ENCODE results near the gene GLIS2.

GLIS2 gene

DNA sequence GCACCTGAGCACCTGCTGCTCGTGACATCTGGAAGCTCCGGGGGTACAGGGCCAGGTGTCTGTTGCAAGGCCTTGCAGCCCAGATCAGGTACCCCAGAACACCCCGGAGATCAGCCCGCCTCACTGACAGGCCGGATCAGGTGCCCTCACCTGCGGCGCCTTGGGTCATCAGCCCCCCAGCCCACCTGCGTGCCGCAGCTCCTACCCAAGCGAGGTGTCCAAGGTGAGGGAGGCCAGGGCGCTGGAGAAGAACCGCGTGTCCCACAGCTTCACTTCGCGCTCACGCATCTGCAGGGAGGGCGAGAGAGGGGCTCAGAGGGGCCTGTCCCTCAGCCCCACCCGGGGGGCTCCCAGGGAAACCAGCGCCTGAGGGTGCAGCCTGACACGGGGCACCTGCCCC is 71.9 kb downstream of the GLIS2 start:
- Histone ChIP-seq H3K9me3 (ENCODE audit: control extremely low read depth in 1 of 5, control insufficient read depth in 4 of 5, insufficient read depth in 2 of 5, low read depth in 1 of 5, low read length in 4 of 5) (no peaks in the 10 kb centered on the region), H3K27ac (ENCODE audit: insufficient read depth in 1 of 2, low read depth in 1 of 2, low read length in 2 of 2, poor library complexity in 1 of 2, severe bottlenecking in 2 of 2) (no peak overlapping the region), H3K4me1 (ENCODE audit: control extremely low read depth in 1 of 4, control insufficient read depth in 4 of 4, insufficient read depth in 4 of 4, low read length in 3 of 4) (peaks cover 0 to 4% (median 0%) of the 10 kb centered on the region in 4 experiments), H3K27me3 (replicated peaks in 2 of 5; ENCODE audit: control insufficient read depth in 4 of 5, insufficient read depth in 5 of 5, low read length in 4 of 5) (no peaks in the 10 kb centered on the region), H3K4me3 (ENCODE audit: control insufficient read depth in 1 of 7, extremely low read depth in 1 of 7, insufficient read depth in 4 of 7, low read depth in 2 of 7, low read length in 6 of 7) (no peak overlapping the region), H3K36me3 (ENCODE audit: control insufficient read depth in 4 of 4, insufficient read depth in 4 of 4, low read length in 3 of 4) (peaks cover 16 to 84% (median 49%) of the 10 kb centered on the region in 4 experiments)
- ChIA-PET POLR2A (interaction anchor here (1.3 kb wide), 1 partner anchor 28 kb away, joined by 4 read pairs; no protein-coding TSS in a partner anchor), CTCF (interaction anchor here (12.2 kb wide), 1 partner anchor 14 kb away, joined by 112 read pairs; no protein-coding TSS in a partner anchor)
- no peak for DNase-seq
- WGBS (ENCODE audit: insufficient coverage) = 96% methylated on average over 20 of the region's 20 CpGs

DNA sequence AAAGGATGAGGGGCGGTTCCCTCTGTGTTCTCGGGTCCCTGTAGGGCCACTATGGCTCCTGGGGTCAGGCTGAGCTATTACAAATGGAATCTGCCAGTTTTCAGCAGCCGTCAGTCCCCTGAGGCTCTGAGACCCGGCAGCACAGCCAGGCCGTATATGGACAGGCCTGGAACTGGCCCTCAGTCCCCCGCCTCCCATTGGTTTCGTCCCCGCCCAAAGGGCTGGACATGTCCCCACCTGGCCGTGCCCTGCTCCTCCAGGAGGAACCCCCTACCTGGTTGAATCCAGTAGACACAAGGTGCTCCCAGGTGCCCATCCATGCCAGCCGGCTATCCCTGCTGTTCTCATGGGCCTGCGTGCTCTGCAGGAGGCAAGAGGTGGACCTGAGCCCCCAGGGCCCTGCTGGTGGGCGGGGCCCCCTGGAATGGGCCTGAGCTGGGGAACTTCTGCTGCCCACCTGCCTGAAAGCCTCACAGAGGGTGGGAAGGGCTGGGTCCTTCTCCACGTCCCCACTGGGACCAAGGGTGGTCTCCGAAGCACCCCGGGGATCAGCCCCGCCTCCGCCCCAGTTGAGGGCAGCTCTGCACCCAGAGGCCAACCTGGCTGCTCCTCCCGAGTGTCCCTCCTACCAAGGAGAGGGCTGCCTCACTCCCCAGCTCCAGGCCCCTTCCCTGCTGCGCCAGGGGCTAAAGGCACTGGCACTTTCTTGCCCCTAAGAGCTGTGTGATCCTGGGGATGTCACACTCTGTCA is 72.6 kb downstream of the GLIS2 start:
- POLR2A ChIA-PET = interaction anchor here (1.3 kb wide), 1 partner anchor 29 kb away, joined by 4 read pairs; no protein-coding TSS in a partner anchor
- no peak overlapping the region for H3K27ac ChIP-seq (ENCODE audit: insufficient read depth in 1 of 2, low read depth in 1 of 2, low read length in 2 of 2, poor library complexity in 1 of 2, severe bottlenecking in 2 of 2)
- CTCF ChIA-PET = interaction anchor here (12.2 kb wide), 1 partner anchor 14 kb away, joined by 112 read pairs; no protein-coding TSS in a partner anchor

More for the DNA sequence above, 72.6 kb downstream of the GLIS2 start:
- 96% methylated on average over 17 of the region's 19 CpGs for WGBS (ENCODE audit: insufficient coverage)
- H3K9me3 ChIP-seq (ENCODE audit: control extremely low read depth in 1 of 5, control insufficient read depth in 4 of 5, insufficient read depth in 2 of 5, low read depth in 1 of 5, low read length in 4 of 5) = no peaks in the 10 kb centered on the region
- H3K27me3 ChIP-seq (replicated peaks in 2 of 5; ENCODE audit: control insufficient read depth in 4 of 5, insufficient read depth in 5 of 5, low read length in 4 of 5) = no peaks in the 10 kb centered on the region
- peaks cover 16 to 86% (median 53%) of the 10 kb centered on the region in 4 experiments for H3K36me3 ChIP-seq (ENCODE audit: control insufficient read depth in 4 of 4, insufficient read depth in 4 of 4, low read length in 3 of 4)
- DNase-seq = no peak
- no peak overlapping the region for H3K4me3 ChIP-seq (ENCODE audit: control insufficient read depth in 1 of 7, extremely low read depth in 1 of 7, insufficient read depth in 4 of 7, low read depth in 2 of 7, low read length in 6 of 7)
- H3K4me1 ChIP-seq (ENCODE audit: control extremely low read depth in 1 of 4, control insufficient read depth in 4 of 4, insufficient read depth in 4 of 4, low read length in 3 of 4) = peaks cover 0 to 4% (median 0%) of the 10 kb centered on the region in 4 experiments
